Measurements from ENCODE around the gene CMBL.
"Not testable (repeated sequence)": the region's sequence is repeated elsewhere in the genome, so short reads cannot be mapped to it uniquely, and the experiment has no call there.

The CMBL gene

DNA sequence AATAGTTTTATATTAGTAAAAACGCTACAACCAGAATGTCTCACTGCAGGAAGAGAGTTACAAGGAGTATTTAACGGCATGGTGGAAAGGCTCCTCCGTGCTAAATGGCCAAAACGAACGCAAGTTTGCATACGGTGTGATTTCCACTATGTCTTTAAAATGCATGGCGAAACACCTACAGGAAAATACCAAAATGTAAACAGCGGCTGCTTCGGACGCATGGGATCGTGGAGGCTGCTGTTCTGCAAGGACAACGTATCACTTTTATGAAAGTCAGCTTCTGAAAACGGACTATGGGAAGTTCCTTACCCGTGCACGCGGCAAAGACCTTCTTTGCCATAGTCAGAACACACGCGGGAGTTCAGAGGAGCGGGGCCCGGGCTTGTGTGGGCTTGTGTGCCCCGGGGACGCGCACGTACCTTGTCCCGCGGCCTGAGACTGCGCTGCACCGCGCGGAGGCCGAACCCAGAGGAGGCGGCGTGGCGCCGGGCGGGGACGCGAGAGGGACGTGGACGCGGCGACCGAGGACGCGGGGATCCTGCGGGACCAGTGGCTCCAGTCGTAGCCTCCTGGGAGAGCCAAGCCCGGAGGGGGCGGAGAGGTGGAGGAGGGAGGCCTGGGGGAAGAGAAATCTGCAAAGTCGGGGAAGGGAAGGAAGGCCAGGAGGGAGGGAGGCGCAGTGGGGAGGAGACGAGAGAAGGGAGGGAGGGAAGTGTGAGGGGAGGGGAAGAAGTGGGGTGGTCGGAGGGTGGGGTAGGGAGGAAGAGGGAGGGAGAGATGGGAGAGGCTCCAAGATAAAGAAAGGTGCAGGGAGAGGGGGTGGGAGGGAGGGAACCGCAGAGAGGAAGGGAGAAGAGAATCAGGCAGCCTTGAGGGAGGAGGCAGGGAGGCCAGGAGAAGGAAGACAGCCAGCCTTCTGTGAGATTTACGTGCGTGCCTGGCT is at the start of gene CMBL:
Gene CMBL (minus strand): TSS at position 697 of the 943 bp plus-strand sequence. CDS start 17,140 bp downstream, outside the sequence.
- peak; percentile 36 for DNase-seq (ENCODE audit: low spot score)

DNA sequence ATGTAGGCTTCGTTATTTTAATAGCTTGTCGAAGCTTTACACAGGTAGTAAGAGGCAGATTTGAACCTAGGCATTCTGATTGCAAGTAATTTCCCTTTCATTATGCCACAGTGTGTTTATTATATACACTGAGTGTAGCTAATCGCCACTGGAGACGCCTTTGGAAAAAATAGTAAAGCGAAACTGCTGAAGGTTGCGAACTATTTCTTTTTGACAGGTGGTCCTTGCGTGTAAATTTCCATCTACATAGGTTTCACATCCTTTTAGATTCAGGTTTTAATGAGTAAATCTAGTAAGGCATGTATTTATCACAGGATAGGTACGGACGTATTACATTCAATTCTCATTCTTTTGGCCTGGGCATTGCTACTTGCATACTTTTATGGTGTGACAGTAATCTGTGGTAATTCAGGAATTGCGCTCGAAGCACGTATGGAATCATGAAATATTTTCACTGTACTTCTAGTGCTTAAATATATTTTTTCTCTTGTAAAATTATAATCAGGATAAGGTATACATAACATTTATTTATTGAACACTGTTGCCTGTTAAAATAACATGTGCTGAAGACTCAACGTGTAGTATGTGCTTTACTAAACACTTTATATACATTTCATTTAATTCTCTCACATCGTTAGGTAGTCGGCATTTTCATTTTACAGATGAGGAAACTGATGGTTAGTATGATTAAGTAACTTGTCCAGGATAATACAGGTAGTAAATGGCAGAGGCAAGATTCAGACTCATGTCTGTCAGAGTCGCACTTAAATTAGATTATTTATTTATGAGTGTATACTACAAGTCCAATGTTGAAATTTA is 47.6 kb upstream of the CMBL start:
- DNase-seq (ENCODE audit: low spot score) = peak; percentile 61

DNA sequence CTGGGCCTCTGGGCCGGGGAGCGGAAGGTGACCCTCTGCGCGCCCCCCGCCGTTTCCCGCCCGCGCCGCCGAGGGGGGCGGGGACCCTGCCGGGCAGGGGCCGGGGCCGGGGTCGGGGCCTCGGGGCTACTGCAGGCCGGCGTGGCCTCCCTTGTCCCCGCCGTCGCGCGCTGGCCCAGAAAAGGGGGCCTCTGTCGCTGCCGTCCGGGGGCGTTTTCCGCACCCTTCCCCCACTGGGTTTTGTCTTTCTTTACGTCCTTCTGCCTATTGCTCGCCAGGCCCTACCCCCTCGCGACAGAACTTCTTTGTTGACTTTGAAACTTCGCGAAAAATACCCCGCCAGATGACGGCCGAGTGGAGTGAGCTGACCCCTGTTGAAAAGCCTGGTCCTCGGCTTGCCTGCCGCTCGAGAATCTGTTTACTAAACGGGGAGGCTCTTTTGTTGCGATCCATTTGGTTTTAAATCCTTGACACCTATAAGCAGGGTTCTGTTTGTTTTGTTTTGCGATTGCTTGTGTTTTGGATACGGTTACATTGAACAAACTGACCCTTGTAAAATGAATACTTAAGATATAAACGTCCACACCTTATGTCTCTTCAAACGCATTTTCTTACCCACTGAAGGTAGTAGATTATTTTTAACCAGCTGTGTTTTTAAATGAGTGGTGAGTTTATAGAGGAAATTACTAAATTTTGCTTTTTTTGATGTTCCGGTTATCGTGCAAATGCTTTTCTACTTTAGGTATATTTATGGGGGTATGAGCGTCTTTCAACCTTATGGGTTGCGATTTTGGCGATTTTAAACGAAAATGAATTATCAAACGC is 46.6 kb upstream of the CMBL start:
- peak; percentile 36 for DNase-seq (ENCODE audit: low spot score)

DNA sequence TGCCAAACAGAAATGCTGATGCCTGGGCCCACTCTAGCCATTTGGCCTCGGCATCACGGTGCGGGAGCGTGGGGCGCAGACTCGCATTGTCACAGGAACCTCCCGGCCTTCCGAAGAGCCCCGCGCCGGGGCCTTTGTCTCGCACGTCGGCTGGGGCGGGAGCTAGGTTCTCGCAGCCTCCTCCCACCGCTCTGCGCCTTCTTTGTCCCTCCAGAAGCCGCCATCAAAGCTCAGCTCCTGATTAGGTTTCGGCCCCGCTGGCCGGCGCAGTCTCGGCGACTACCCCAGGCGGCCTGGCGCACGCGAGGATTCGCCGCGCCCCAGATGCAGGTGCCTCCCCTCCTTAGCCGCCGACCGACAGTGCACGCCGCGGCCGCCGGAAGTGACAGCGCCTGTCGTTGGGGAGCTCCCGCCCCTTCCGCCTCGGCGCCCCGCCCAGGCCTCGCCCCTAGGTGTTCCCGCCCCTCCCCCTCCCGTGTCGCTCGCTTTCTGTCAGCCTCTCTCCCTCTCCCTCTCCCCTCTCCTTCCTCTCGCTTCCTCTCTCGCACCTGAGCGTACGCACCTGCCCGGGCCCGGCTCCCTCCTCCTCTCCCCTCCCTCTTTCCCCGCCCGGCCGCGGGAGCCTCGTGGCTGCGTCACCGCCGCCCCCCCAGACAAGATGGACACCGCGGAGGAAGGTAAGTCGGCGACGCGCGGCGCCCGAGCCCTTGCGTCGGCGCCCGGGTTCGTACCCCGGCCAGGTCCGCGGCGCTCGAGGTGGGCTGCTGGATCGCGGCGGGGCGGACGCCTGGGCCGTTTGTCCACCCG is 45.7 kb upstream of the CMBL start, which contains the start of gene MARCHF6:
Gene MARCHF6 (plus strand): TSS at position 455 of the 807 bp plus-strand sequence. CDS start 204 bp downstream, at position 659.
- peak; percentile 94 for DNase-seq (ENCODE audit: low spot score)

DNA sequence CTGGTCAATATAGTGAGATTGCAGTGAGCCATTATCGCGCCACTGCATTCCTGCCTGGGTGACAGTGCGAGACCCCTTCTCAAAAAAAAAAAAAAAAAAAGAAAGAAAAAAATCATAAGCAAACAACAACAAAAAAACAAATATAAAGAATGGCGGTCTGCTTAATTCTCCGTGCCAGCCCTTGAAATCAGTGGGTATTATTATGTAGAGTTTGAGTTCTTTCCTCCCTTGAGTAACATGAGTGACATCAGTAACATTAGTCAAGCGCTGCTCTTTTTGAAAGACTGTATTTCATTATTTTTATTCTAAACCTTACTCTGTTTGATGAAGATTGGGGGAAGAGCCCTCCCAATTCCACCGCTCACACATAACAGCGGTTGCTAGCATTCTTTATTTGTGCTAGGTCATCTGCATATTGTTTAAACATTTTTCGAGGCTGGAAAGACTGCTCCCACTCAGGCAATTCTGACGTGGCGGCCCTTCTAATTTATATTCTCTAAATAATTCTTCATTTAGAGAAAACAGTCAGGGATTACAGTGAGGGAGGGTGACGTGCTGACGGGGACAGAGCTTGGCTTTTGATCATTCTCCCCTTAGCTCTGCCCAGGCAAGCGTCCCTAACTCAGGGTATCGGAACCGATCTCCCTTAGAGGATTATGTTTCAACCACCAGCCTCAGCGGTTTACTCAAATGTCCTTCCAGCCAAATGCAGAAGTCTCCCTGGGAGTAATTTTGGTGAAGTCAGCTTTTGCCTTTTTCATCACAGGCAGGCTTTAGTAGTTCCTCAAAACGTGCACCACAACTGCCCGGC is 44.9 kb upstream of the CMBL start:
- no peak for DNase-seq (ENCODE audit: low spot score)

DNA sequence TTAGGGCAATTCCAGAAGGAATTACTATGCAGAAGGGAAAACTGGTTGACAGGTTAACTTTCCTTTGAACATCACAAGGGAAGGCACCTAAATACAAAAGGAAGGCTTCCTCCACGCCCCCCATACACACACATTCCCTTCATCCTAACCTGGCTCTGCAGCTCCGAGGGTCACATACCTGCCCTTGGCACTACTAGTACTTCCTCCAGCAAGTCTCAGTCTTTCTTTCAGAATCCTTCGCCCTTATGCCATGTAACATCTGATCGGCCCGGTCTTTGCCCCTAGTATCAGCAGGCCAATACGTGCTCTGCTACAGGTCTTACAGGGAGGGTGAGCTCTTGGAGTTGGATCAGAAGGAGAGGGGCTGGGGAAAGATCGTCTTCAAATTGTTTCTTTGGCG is 44.2 kb upstream of the CMBL start:
- no peak for DNase-seq (ENCODE audit: low spot score)

DNA sequence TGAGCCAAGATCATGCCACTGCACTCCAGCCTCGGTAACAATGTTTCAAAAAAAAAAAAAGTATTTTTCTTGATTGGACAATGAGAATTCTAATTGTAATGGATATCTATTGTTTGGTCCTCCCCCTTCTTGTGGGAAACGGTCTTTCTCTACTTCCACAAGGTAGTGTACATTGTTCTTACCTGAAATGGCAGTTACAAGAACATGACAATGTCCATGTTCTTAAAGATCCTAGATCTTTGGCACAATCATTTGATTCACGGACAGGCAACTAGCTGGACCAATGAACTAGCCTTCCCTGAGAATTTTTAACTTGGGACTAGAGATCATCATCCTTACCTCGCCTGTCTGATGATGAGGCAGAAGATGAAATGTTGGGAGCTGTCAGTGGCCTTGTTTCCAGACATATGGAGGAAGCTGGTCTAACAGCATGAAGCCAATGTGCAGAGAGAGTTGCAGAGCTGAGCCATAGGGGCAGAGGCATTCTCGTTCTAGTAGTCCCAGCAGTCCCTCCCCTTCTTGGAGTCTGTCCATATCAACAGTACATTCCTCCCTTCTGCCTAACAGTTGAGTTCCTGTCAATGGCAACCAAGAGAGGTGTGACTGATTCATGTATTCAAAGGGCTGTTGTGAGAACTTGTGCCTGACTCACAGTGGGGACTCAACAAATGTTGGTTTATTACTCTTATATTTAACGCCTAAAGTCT is 43.6 kb upstream of the CMBL start:
- peak; percentile 57 for DNase-seq (ENCODE audit: low spot score)

DNA sequence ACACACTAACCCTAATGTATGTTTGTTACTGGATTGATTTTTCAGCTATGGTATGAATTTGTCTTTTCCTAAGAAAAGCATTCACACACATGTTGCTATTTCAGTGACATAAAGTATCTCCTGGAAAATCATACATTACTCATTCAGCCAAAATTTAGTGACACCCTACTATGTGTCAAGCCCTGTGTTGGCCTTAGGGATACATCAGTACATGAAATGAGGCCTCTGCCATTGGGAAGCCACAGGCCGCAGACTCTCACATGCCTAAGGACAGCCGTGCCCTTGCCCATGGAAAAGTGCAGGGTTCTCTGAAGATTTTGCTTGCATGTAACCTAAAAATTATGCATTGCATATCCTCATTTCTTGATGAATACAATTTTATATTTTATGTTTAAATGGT is 40.6 kb upstream of the CMBL start:
- no peak for DNase-seq (ENCODE audit: low spot score)

DNA sequence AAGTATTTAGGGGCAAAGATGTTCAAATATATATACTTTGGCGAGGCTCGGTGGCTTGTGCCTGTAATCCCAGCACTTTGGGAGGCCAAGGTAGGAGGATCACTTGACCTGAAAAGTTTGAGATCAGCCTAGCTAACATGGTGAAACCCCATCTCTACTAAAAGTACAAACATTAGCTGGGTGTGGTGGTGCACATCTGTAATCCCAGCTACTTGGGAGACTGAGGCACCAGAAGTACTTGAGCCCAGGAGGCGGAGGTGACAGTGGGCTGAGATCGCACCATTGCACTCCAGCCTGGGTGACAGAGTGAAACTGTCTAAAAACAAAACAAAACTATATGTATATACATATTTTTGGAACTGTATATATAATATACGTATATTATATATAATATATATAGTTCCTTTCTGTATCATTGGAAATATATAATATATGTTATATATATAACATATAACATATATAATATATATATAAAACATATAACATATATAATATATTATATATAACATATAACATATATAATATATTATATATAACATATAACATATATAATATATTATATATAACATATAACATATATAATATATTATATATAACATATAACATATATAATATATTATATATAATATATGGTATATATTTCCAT is 36.9 kb upstream of the CMBL start:
- DNase-seq (ENCODE audit: low spot score) = not testable (repeated sequence)

DNA sequence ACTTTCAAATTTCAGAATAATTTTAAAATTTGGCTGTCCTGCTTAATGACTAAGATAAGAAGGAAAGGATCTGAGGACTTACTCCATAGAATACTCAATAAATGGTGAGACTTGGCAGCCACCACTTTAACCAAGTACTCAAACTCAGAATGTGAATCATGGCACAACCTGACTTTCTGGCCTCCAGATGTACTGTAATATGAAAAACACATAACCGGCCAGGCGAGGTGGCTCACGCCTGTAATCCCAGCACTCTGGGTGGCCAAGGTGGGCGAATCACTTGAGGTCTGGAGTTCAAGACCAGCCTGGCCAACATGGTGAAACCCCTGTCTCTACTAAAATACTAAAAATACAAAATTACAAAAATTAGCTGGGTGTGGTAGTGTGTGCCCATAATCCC is 35.8 kb upstream of the CMBL start:
- DNase-seq (ENCODE audit: low spot score) = no peak

DNA sequence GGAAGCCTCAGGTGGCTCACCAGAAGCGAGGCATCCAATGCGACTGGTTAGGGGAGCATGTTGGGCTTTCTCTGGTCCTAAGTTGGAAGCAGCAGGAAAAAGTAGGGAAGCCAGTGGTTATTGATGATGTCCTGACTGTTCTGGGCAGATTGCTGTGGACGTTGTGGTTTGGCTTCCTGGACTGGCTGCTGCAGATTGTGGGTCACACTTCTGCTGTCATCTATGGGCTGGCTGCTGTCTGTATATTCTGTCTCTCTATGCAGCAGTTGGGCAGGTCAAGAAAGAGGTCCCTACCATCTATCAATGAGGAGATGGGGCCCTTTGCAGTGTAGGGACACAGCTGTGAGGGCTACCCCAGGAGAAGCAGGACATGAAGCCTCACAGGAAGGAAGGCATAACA is 32.3 kb upstream of the CMBL start:
- no peak for DNase-seq (ENCODE audit: low spot score)

DNA sequence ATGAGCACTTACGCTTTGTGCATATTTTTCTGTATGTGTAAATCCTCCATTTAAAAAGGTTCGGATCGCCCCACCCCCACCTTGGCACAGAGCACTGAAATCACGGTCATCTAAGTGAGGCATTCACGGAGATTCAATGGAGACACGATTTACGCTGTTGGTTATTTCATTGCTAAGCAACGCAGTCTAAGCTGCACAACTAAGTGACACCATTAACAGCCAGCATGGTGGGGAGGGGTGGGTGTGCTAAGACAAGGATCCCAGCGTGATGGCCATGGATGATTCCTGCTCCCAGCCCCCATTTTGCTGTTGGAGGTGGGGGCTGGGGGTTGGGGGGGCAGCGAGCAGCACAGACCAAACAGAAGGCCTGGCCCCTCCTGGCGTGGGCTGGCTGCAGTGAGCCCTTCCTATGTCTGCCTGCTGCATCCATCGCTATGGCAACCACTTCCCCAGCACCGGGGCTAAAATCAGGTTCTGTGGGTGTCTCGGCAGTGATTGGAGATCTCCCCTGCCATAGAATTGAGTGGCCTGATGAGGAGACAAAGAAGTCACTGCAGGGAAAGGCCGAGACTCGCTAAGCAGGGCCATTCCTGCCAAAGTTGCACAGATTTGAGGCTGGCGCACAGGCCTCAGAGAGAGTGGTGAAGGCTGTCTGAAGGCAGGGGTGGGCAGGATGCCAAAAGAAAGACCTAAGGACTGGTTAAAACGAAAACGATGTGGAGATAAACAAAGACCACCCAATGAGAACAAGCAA is 31.5 kb upstream of the CMBL start:
- DNase-seq (ENCODE audit: low spot score) = no peak

DNA sequence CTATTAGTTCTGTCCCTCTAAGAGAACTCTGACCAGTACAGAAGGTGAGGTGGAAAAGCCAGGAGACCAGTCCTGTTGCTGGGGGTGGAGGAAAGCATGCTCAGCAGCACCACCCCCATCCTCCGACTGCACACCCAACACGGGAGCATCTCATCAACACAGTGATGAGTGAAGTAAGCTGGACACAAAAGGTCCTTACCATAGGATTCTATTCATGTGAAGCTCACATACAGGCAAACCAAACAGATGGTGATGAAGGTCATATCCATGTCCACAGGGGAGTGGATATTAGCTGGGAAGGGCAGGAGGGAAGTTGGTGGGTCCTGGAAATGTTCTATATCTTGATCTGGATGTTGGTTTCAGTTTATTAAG is 31.0 kb upstream of the CMBL start:
- DNase-seq (ENCODE audit: low spot score) = no peak

DNA sequence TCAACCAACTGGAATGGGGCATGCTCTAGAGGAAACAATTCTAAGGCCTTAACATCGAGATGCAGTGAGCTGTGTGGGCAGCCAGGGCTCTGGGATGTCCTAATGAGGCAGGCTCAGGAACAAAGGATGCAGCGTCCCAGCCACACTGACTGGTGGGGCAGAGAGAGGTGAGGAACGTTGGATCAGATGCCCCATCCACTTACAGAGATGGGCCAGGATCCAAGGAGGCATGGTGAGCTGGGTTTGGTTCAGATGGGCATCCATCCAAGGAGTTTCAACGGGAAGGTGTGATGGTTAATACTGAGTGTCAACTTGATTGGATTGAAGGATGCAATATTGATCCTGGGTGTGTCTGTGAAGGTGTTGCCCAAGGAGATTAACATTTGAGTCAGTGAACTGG is 30.3 kb upstream of the CMBL start:
- DNase-seq (ENCODE audit: low spot score) = no peak

DNA sequence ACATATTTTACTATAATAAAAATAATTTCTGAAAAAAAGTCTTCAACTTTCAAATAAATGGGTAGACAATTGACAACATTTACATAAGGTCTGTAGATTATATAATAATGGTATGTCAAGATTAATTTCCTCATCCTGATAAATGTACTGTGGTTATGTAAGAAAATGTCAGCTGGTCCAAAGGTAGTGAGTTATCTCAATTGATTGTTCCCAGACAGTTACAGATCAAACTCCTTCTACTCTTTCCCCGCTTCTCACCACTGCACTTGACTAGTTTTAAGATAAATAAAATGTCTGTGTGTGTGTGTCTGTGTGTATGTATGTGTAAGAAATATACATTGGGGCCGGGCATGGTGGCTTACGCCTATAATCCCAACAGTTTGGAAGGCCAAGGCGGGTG is 29.4 kb upstream of the CMBL start:
- DNase-seq (ENCODE audit: low spot score) = no peak

DNA sequence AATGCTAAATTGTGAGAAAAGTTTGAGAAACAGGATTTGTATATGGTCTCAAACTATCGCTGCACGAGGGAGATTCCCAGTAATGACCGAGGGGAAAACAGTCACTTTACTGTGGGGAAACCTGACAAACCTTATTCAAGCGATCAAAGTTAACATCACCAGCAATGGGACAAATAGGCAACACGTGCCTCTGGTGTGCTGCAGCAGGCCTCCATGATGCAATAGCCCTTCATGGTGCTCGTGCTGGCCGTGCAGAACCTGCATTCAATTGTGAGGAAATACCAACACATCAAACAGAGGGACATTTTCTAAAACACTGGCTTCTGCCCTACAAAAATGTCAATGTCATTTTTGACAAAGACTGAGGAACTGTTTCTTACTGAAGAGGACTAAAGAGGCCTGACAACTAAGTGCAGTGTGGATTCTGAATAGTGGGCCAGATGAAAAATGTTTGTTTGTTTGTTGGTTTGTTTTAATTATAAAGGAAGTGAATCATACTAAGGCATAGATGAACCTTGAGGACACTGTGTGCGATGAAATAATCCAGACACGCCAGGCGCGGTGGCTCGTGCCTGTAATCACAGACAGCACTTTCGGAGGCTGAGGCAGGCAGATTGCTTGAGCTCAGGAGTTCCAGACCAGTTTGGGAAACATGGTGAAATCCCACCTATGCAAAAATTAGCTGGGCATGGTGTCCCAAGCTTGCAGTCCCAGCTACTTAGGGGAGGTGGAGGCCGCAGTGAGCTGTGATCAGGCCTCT is 28.2 kb upstream of the CMBL start:
- DNase-seq (ENCODE audit: low spot score) = no peak

DNA sequence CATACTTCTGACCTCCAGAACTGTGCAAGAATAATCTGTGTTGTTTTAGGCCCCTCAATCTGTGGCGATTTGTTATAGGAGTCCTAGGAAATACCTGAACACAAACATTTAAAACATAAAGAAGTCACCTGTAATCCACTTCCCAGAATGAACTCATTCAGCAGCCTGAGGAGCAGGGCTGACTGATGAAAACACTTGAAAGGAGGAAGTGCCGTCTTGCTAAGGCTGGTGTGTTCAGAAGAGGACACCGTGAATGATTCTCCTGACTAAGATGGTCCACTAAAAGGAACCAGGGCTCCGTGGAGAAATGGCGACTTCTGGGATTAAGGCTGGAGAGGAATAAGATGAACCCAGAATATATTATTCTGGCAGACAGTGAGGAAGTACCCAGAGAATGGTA is 27.1 kb upstream of the CMBL start:
- DNase-seq (ENCODE audit: low spot score) = no peak
